H1 (cell line): Measurements from ENCODE around the gene CEP44. TPM values are rescaled to one million over a fixed set of nuclear protein-coding genes. Genes with fewer than 3 reads are reported as not detected.

Source experiments
- CTCF ChIA-PET: fragments of 300-600 bp; sonication (Branson Sonifier 250); formaldehyde crosslinking; loops from one replicate; lab custom pipeline; 2021; ENCODE audit not compliant: partially characterized antibody; lab: Charles Lee
- POLR2A ChIA-PET: fragments of 300-600 bp; sonication (Branson Sonifier 250); formaldehyde crosslinking; loops from one replicate; lab custom pipeline; 2021; ENCODE audit warnings: inconsistent platforms; ENCODE audit not compliant: partially characterized antibody; lab: Charles Lee
- DNase-seq, 2 experiments: peaks; one replicate each; pipeline versions ENCODE4 v3.0.0 to v3.0.0-alpha.2; 2010 to 2022; ENCODE audit warnings: low spot score in 2 of 2, low read depth in 1 of 2, mixed read lengths in 1 of 2
- FAIRE-seq: peaks from 2 replicates; lab custom pipeline; 2011; peaks lifted over from hg19 to GRCh38; lab: Jason Lieb, UNC
- H2AFZ ChIP-seq: 2 replicates; pipeline ENCODE4 v1.8.1; 2012; ENCODE audit warnings: low read length, inconsistent platforms
- H2AK5ac ChIP-seq: 2 replicates; pipeline ENCODE4 v1.6.1; 2013; ENCODE audit warnings: low read depth, low read length
- H2BK120ac ChIP-seq: replicated peaks from 2 replicates; pipeline ENCODE3; 2013; ENCODE audit warnings: low read depth, low read length, inconsistent platforms
- H2BK12ac ChIP-seq: 2 replicates; pipeline ENCODE4 v1.6.1; 2013; ENCODE audit warnings: low read depth, low read length
- H2BK15ac ChIP-seq: 2 replicates; pipeline ENCODE4 v1.6.1; 2013; ENCODE audit warnings: low read length
- H2BK20ac ChIP-seq: 2 replicates; pipeline ENCODE4 v1.6.1; 2013; ENCODE audit warnings: low read length
- H2BK5ac ChIP-seq: 2 replicates; pipeline ENCODE4 v1.6.1; 2013; ENCODE audit warnings: low read depth, low read length
- H3K14ac ChIP-seq: 2 replicates; pipeline ENCODE4 v1.6.1; 2013; ENCODE audit warnings: inconsistent platforms; ENCODE audit not compliant: insufficient read length
- H3K18ac ChIP-seq: 2 replicates; pipeline ENCODE4 v1.6.1; 2013; ENCODE audit warnings: low read length; ENCODE audit errors: extremely low read depth
- H3K23ac ChIP-seq: 2 replicates; pipeline ENCODE4 v1.6.1; 2013; ENCODE audit warnings: inconsistent platforms; ENCODE audit not compliant: insufficient read length
- H3K23me2 ChIP-seq: 2 replicates; pipeline ENCODE4 v1.6.1; 2013; ENCODE audit warnings: low read depth, low read length
- H3K27ac ChIP-seq: 2 replicates; pipeline ENCODE4 v1.6.1; 2011; ENCODE audit warnings: low read depth, low read length, inconsistent platforms
- H3K27me3 ChIP-seq, 4 experiments: replicated peaks in 1 of 4; 1 replicate in 1 of 4; 2 replicates in 3 of 4; pipeline versions ENCODE4 v1.6.1 to v1.8.1; 2011 to 2013; ENCODE audit warnings: low read length in 3 of 4, mild to moderate bottlenecking in 3 of 4, inconsistent platforms in 2 of 4, mixed read lengths in 2 of 4, moderate library complexity in 1 of 4; ENCODE audit not compliant: control insufficient read depth in 3 of 4, insufficient read depth in 3 of 4; ENCODE audit errors: extremely low read depth in 1 of 4
- H3K36me3 ChIP-seq, 4 experiments: 2 replicates each; pipeline versions ENCODE4 v1.6.1 to v1.8.1; 2011 to 2013; ENCODE audit warnings: mild to moderate bottlenecking in 4 of 4, low read length in 3 of 4, moderate library complexity in 2 of 4, control low read depth in 1 of 4, inconsistent platforms in 1 of 4; ENCODE audit not compliant: insufficient read depth in 4 of 4, control insufficient read depth in 2 of 4
- H3K4ac ChIP-seq: replicated peaks from 2 replicates; pipeline ENCODE3; 2013; ENCODE audit warnings: low read length, low read depth, mixed read lengths, inconsistent platforms; ENCODE audit not compliant: insufficient read length
- H3K4me1 ChIP-seq, 4 experiments: replicated peaks in 1 of 4; 1 replicate in 1 of 4; 2 replicates in 3 of 4; pipeline versions ENCODE4 v1.6.1 to v1.8.1; 2011 to 2013; ENCODE audit warnings: low read length in 3 of 4, inconsistent platforms in 2 of 4, mixed read lengths in 1 of 4; ENCODE audit not compliant: insufficient read depth in 4 of 4, control insufficient read depth in 3 of 4
- H3K4me2 ChIP-seq, 2 experiments: 2 replicates each; pipeline versions ENCODE4 v1.6.1 to v1.8.1; 2011 to 2013; ENCODE audit warnings: low read depth in 2 of 2, low read length in 2 of 2, control low read depth in 1 of 2, inconsistent platforms in 1 of 2, mild to moderate bottlenecking in 1 of 2; ENCODE audit not compliant: insufficient read depth in 1 of 2
- H3K4me3 ChIP-seq, 4 experiments: fragments of 200-600, 300-600 bp in 1 of 4; sonication (generic), shearing (Covaris generic), sonication (Bioruptor Twin) in 1 of 4; 2 replicates each; pipeline versions ENCODE4 v1.5.1 to v1.8.1; 2011 to 2016; ENCODE audit warnings: low read length in 4 of 4, low read depth in 3 of 4, control low read depth in 2 of 4, inconsistent platforms in 2 of 4, mild to moderate bottlenecking in 2 of 4, mixed read lengths in 1 of 4, moderate library complexity in 1 of 4; ENCODE audit not compliant: insufficient read depth in 2 of 4; ENCODE audit errors: extremely low read depth in 1 of 4
- H3K56ac ChIP-seq: replicated peaks from 2 replicates; pipeline ENCODE3; 2013; ENCODE audit warnings: low read depth, mild to moderate bottlenecking, mixed read lengths, low read length, inconsistent platforms; ENCODE audit not compliant: insufficient read length
- H3K79me1 ChIP-seq: 2 replicates; pipeline ENCODE4 v1.6.1; 2013; ENCODE audit warnings: low read depth, low read length, control low read depth
- H3K79me2 ChIP-seq, 2 experiments: 2 replicates each; pipeline versions ENCODE4 v1.6.1 to v1.8.1; 2012 to 2013; ENCODE audit warnings: low read length in 2 of 2, mild to moderate bottlenecking in 2 of 2, inconsistent platforms in 1 of 2; ENCODE audit not compliant: insufficient read depth in 2 of 2, control insufficient read depth in 1 of 2
- H3K9ac ChIP-seq, 4 experiments: replicated peaks in 1 of 4; 1 replicate in 1 of 4; 2 replicates in 3 of 4; pipeline versions ENCODE4 v1.6.1 to v1.8.1; 2011 to 2013; ENCODE audit warnings: low read depth in 3 of 4, low read length in 3 of 4, control low read depth in 2 of 4, mild to moderate bottlenecking in 2 of 4, moderate library complexity in 2 of 4, inconsistent platforms in 1 of 4; ENCODE audit errors: extremely low read depth in 1 of 4
- H3K9me3 ChIP-seq, 2 experiments: 2 replicates each; pipeline versions ENCODE4 v1.6.1 to v1.8.1; 2012 to 2013; ENCODE audit warnings: mild to moderate bottlenecking in 2 of 2, moderate library complexity in 2 of 2, control low read depth in 1 of 2, inconsistent platforms in 1 of 2, low read depth in 1 of 2, low read length in 1 of 2, mixed read lengths in 1 of 2; ENCODE audit not compliant: insufficient read depth in 2 of 2
- H4K20me1 ChIP-seq, 2 experiments: replicated peaks in 1 of 2; 2 replicates each; pipeline versions ENCODE3 to v1.8.1; 2011 to 2013; ENCODE audit warnings: inconsistent platforms in 2 of 2, low read length in 2 of 2, mild to moderate bottlenecking in 1 of 2; ENCODE audit not compliant: insufficient read depth in 2 of 2, control insufficient read depth in 1 of 2
- H4K5ac ChIP-seq: 2 replicates; pipeline ENCODE4 v1.6.1; 2013; ENCODE audit warnings: low read length, low read depth, mixed read lengths, inconsistent platforms; ENCODE audit not compliant: insufficient read length
- H4K8ac ChIP-seq: 2 replicates; pipeline ENCODE4 v1.8.0; 2013; ENCODE audit warnings: mild to moderate bottlenecking, moderate library complexity, low read length, inconsistent platforms; ENCODE audit not compliant: insufficient read depth; ENCODE audit errors: extremely low read depth
- H4K91ac ChIP-seq: replicated peaks from 2 replicates; pipeline ENCODE3; 2013; ENCODE audit warnings: low read length, mixed read lengths, inconsistent platforms; ENCODE audit not compliant: insufficient read length
- ATF2 ChIP-seq: IDR thresholded peaks from 2 replicates; pipeline ENCODE4 v1.6.1; 2012; ENCODE audit warnings: low read length, inconsistent platforms
- ATF3 ChIP-seq: IDR thresholded peaks from 2 replicates; pipeline ENCODE4 v1.6.1; 2011; ENCODE audit warnings: low read depth, mild to moderate bottlenecking, low read length; ENCODE audit not compliant: insufficient read depth
- SP2 ChIP-seq: IDR thresholded peaks from 2 replicates; pipeline ENCODE4 v1.6.1; 2012; ENCODE audit warnings: mild to moderate bottlenecking, low read length, inconsistent platforms
- SUZ12 ChIP-seq: fragments of 200-600 bp; sonication (generic); IDR thresholded peaks from 2 replicates; pipeline ENCODE4 v1.6.1; 2012; ENCODE audit warnings: mild to moderate bottlenecking, inconsistent platforms, low read length, moderate library complexity, mixed read lengths
- WGBS, 2 experiments: shearing (Covaris generic) in 1 of 2; methylation state at CpG; one replicate each; pipeline versions ENCODE4 v1.1.6 to v1.1.7; 2013 to 2015; ENCODE audit warnings: low lambda C conversion rate in 2 of 2, mixed read lengths in 2 of 2, inconsistent platforms in 1 of 2, low coverage in 1 of 2, missing lambda C conversion rate in 1 of 2; ENCODE audit not compliant: insufficient replicate concordance in 2 of 2, insufficient coverage in 1 of 2, insufficient read length in 1 of 2; ENCODE audit errors: extremely low coverage in 1 of 2, missing lambda C conversion rate in 1 of 2; 5-methylcytosine and 5-hydroxymethylcytosine counted together
- polyA plus RNA-seq, 7 experiments: library from polyadenylated mRNA; depleted of rRNA in 3 of 7; stranded (reverse) in 5 of 7; unstranded in 2 of 7; fragments of >200 nt in 5 of 7; fragments of 200-250 nt in 2 of 7; gene quantifications; 1 replicate in 5 of 7; 2 replicates in 1 of 7; 4 replicates in 1 of 7; pipeline versions ENCODE4 v1.2.1 to v1.2.3, GENCODE V29; 2011 to 2013; ENCODE audit warnings: missing spikeins in 2 of 7, mixed read lengths in 2 of 7
- total RNA-seq: library from RNA; stranded (reverse); fragmentation: NEBNext Ultra II Directional; extraction: Animal tissue kit (Norgen Biotek cat#: 25700); gene quantifications from 2 replicates; pipeline ENCODE4 v1.2.1, GENCODE V29; 2021
- TF ChIP-seq, protein P1 (sequence below): IDR thresholded peaks from 2 replicates; pipeline ENCODE4 v1.6.1; 2012; ENCODE audit warnings: inconsistent platforms

CEP44 gene
- total and polyA plus RNA-seq, 2 of the 8 experiments (the other 6 are each of a cell fraction or from before 2014, with no cell fraction given): 3.4 to 17.1 TPM

GRCh38 chr4:174320494-174321199 lies 36.9 kb downstream of the CEP44 start:
- Histone ChIP-seq H3K18ac (no peak overlapping the region), H3K79me2 (no peaks in the 10 kb centered on the region), H2AFZ (no peak overlapping the region), H3K27me3 (no peaks in the 10 kb centered on the region), H3K4me2 (no peak overlapping the region), H4K5ac (no peak overlapping the region), H3K9ac (no peak overlapping the region), H4K8ac (no peak overlapping the region), H2AK5ac (no peak overlapping the region)
- FAIRE-seq: no peak
- POLR2A ChIA-PET: no interaction called here
- WGBS, 2 experiments: 85% methylated on average over 5 of the region's 5 CpGs; no CpG with 5 or more reads in 1 of the 2 experiments
- TF ChIP-seq SP2 (no peak), ATF2 (no peak), ATF3 (no peak), SUZ12 (no peak)
- TF ChIP-seq, protein P1, sequence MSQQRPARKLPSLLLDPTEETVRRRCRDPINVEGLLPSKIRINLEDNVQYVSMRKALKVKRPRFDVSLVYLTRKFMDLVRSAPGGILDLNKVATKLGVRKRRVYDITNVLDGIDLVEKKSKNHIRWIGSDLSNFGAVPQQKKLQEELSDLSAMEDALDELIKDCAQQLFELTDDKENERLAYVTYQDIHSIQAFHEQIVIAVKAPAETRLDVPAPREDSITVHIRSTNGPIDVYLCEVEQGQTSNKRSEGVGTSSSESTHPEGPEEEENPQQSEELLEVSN: no peak
- TF ChIP-seq, all 59 proteins: peak for 0
- no peak overlapping the region for H3K23ac ChIP-seq
- no peaks in the 10 kb centered on the region for H3K23me2 ChIP-seq
- no peak overlapping the region for H3K14ac ChIP-seq
- H2BK5ac ChIP-seq: no peak overlapping the region
- no peak overlapping the region for H4K91ac ChIP-seq
- CTCF ChIA-PET: interaction anchor here (0.6 to 1.2 kb wide), 4 partner anchors 11 to 201 kb away, joined by 3 to 4 read pairs (median 3); partner anchors contain the start of gene HPGD
- no peaks in the 10 kb centered on the region for H3K9me3 ChIP-seq
- H3K27ac ChIP-seq: no peak overlapping the region
- H2BK15ac ChIP-seq: no peak overlapping the region
- H2BK12ac ChIP-seq: no peak overlapping the region
- DNase-seq: no peak
- no peak overlapping the region for H2BK120ac ChIP-seq
- H3K4ac ChIP-seq: no peak overlapping the region
- peaks cover 0 to 10% (median 0%) of the 10 kb centered on the region in 4 experiments; a peak in 2 of 8 replicates for H3K36me3 ChIP-seq
- no peak overlapping the region for H3K4me3 ChIP-seq
- no peak overlapping the region for H3K56ac ChIP-seq
- H4K20me1 ChIP-seq: no peaks in the 10 kb centered on the region
- no peaks in the 10 kb centered on the region for H3K79me1 ChIP-seq
- no peaks in the 10 kb centered on the region for H3K4me1 ChIP-seq
- H2BK20ac ChIP-seq: no peak overlapping the region
